NCI-H345 treated with DMSO at 0.1 percent for 48 hours (cell line): ENCODE results near the gene KIF5C.

Experiments
- DNase-seq: peaks from one replicate; lab custom pipeline; 2025; ENCODE audit not compliant: unreplicated experiment; lab: John Stamatoyannopoulos, UW

KIF5C gene

DNA sequence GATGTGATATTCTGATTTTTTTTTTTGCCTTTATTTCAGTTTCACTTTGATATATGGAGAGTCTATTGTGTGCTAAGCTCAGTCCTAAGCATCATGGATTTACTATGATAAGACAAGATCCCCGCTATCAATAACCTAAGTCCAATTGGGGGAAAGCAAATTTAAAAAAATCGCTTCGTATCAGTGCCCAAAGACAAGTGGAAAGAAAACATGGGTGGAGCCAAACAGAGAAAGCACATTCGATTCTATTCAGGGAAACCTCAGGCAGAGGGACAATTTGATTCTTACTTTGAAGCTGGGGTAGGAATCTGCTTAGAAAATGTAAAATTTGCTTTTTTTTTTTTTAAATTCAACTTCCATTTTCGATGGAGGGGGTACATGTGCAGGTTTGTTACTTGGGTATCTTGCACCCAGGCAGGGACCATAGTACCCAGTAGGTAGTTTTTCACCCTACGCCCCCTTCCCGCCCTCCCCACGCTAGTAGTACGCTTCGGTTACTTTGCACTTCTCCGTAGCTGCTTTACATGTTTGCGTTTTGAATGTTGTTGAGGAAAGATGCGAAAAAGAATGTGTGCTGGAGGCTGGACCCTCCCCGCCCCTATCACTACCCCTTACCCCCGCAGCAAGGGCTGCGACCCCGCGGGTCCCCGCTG is 12.4 kb downstream of the KIF5C start:
- peak; percentile 42 for DNase-seq

- peak; percentile 71 for DNase-seq
Observed at GRCh38 chr2:148888003-148888501, 13.0 kb downstream of the KIF5C start.

- DNase-seq: no peak
Observed at GRCh38 chr2:148888986-148889385, 14.0 kb downstream of the KIF5C start.

DNA sequence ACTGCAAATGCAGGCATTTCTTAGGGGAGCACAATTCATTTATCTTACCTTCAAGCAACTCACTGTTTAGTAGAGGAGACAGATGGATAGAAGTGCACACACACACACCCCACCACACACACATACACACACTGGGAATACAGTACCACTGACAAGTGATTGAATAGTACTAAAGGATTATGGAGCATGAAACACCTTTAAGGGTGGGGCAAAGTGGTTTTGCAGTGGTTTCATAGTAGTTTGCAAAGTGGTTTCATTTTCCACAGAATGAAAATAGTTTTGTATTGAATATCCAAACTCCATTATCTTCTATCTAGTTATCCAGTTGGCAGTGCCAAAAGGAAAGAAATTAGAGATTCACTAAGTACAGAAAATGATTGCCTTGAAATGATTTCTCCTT is 18.9 kb downstream of the KIF5C start:
- no peak for DNase-seq

DNA sequence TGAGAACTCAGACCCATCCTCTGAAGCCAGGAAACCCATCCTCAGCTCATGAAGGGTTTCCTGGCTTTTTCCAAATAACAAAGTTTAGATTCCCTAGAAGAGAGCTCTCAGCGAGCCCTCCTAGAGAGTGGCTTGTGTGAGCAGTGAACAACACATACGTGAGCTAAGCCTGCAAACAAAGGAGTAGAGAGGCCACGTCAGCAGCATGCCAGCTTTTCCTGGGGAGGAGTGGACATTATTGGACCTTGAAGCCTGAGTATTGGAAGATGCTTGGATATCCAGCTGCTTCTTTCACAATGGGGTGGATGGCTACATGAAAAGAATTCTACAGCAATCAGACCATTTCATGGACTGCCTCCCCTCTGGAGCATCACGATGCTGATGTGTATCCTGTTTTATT is 21.1 kb downstream of the KIF5C start:
- peak; percentile 97 for DNase-seq

- DNase-seq: no peak
Observed at GRCh38 chr2:148899638-148900318, 24.8 kb downstream of the KIF5C start.

DNA sequence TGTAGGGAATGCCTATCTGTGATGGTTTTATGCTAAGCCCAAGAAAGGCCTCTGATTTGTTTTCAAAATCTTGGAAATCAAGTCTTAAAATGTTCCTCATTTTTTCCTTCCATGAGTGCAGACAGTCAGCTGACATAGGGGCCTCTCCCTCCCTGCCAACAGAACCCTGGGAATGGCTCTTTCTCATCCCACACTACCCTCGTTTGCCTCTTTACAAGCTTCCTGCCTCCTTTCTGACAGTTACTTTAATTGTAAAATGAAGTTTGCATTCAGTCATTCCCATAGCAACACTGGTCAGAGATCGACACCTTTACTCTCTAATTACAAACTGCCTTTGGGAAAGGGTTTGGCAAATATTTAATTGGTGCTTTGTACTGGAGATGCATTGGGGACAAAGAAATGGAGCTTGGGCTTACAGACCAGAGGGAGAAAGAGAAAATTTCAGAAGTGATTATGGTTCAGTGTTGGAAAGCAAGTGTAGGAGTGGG is 25.4 kb downstream of the KIF5C start:
- peak; percentile 53 for DNase-seq

- DNase-seq: peak; percentile 89
Observed at GRCh38 chr2:148901142-148901541, 26.1 kb downstream of the KIF5C start.

GRCh38 chr2:148902798-148903197 is 27.8 kb downstream of the KIF5C start:
- no peak for DNase-seq

- no peak for DNase-seq
Observed at GRCh38 chr2:148903294-148903693, 28.3 kb downstream of the KIF5C start.

- DNase-seq: no peak
Observed at GRCh38 chr2:148903979-148904378, 29.0 kb downstream of the KIF5C start.

- no peak for DNase-seq
Observed at GRCh38 chr2:148906124-148906523, 31.1 kb downstream of the KIF5C start.

GRCh38 chr2:148907085-148907785 is 32.2 kb downstream of the KIF5C start:
- no peak for DNase-seq

DNA sequence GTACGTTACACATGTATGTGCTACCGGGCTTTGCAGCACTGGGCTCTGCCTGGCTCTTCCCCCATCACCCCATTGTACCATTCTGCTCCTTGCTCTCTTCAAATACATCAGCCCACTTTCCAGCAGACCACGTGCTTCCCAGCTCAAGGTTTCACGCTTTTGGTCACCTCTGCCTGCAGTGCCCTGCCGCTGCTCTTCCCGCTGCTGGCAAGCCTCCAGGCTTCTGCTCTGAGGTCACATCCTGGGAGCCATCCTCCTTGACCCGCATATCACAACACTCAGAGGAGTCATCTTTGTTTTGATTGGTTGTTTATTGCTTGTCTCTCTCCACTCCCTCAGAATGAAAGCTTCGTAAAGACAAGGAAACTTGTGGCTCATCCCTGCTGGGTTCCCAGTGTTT is 34.1 kb downstream of the KIF5C start:
- DNase-seq: no peak

GRCh38 chr2:148913061-148913460 is 38.0 kb downstream of the KIF5C start:
- no peak for DNase-seq

- DNase-seq: no peak
Observed at GRCh38 chr2:148913492-148913891, 38.5 kb downstream of the KIF5C start.

DNA sequence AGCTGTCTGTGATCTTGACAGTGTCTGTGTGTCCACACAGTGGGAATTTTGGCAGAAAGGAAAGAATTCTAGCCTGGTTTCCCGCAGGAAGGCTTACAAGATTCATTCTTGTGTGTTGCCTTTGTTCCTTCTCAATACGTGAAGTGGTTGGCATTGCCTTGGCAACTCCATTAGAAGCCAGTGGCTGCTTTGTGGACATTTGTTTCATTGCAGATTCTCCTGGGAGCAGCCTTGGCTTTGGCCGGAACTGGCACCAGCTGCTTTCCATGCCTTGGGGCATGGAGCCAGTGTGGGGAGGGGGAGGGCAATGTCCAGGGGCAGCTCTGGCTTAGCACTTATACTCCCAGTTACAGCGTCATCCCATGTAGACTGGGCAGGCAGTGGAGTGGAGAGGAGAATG is 39.4 kb downstream of the KIF5C start:
- peak; percentile 57 for DNase-seq

DNA sequence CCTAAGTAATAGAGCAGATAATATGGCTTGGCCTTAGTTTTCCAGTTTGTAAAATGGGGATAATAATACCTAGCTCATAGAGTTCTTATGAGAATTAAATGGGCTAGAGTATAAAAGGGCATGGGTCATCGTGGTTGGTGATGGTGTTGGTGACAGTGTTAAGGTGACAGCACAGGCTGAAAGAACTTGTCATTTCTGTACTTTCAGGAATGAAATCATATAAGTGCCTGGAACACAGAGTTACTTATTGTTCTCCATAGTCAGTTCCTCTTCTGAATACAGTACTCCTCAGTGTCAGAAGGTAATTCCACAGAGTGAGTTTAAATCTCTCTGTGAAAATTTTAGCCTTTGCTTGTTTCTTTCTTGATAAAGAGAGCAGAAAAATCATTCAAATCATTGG is 42.4 kb downstream of the KIF5C start:
- DNase-seq: no peak

- no peak for DNase-seq
Observed at GRCh38 chr2:148918554-148918953, 43.5 kb downstream of the KIF5C start.

- no peak for DNase-seq
Observed at GRCh38 chr2:148920559-148920958, 45.5 kb downstream of the KIF5C start.

- DNase-seq: no peak
Observed at GRCh38 chr2:148922062-148922461, 47.0 kb downstream of the KIF5C start.
